GM12878 (cell line): ENCODE data around the gene MRGPRF. TPM values are rescaled to one million over a fixed set of nuclear protein-coding genes. Genes with fewer than 3 reads are reported as not detected.

Source experiments
- ATAC-seq: fragments of 200-7000 bp; cut with Tn5 transposase; 3 replicates; pipeline ENCODE4 v1.9.1; 2020; ENCODE audit warnings: mild to moderate bottlenecking, moderate library complexity
- BruUV-seq: library from RNA; stranded (reverse); fragments of 400-500 nt; replicated peaks from 2 replicates; lab custom pipeline; 2021; lab: Mats Ljungman, UMichigan
- CTCF ChIA-PET: fragments of 300-600 bp; sonication (Branson Sonifier 250); formaldehyde crosslinking; extraction: SDS; loops from one replicate; lab custom pipeline; 2021; ENCODE audit warnings: inconsistent platforms; lab: Yijun Ruan, JAX
- POLR2A ChIA-PET: fragments of 350-600 bp; formaldehyde crosslinking; extraction: SDS; loops from one replicate; lab custom pipeline; 2021; ENCODE audit warnings: inconsistent platforms; lab: Charles Lee
- RAD21 ChIA-PET: fragments of 300-600 bp; sonication (Branson Sonifier 250); formaldehyde crosslinking; loops from one replicate; lab custom pipeline; 2023; ENCODE audit warnings: antibody characterized with exemption; ENCODE audit not compliant: unreplicated experiment; lab: Charles Lee
- SMC1A ChIA-PET: fragments of 300-600 bp; sonication (Branson Sonifier 250); formaldehyde crosslinking; loops from one replicate; lab custom pipeline; 2023; ENCODE audit not compliant: unreplicated experiment, uncharacterized antibody; lab: Charles Lee
- DNase-seq: peaks from one replicate; pipeline ENCODE4 v3.0.0-alpha.2; 2011; ENCODE audit warnings: low read depth, low spot score
- FAIRE-seq: peaks from 3 replicates; lab custom pipeline; 2011; peaks lifted over from hg19 to GRCh38; lab: Jason Lieb, UNC
- H2AFZ ChIP-seq: 2 replicates; pipeline ENCODE4 v1.6.0; 2011; ENCODE audit warnings: low read depth, low read length, control low read depth; ENCODE audit not compliant: control insufficient read depth
- H3K27ac ChIP-seq: 2 replicates; pipeline ENCODE4 v1.5.1; 2011; ENCODE audit warnings: control low read depth; ENCODE audit not compliant: control insufficient read depth, insufficient read depth
- H3K27me3 ChIP-seq, 2 experiments: replicated peaks in 1 of 2; 2 replicates each; pipeline versions ENCODE4 v1.6.0 to v1.6.1; 2011; ENCODE audit warnings: low read length in 1 of 2; ENCODE audit not compliant: control insufficient read depth in 2 of 2, insufficient read depth in 2 of 2
- H3K36me3 ChIP-seq, 2 experiments: 2 replicates each; pipeline ENCODE4 v1.5.1; 2011; ENCODE audit warnings: low read length in 1 of 2; ENCODE audit not compliant: control insufficient read depth in 2 of 2, insufficient read depth in 2 of 2
- H3K4me1 ChIP-seq: 2 replicates; pipeline ENCODE4 v1.6.1; 2011; ENCODE audit warnings: mild to moderate bottlenecking, low read length, moderate library complexity, mixed read lengths; ENCODE audit not compliant: control insufficient read depth, insufficient read depth
- H3K4me2 ChIP-seq: 2 replicates; pipeline ENCODE4 v1.6.0; 2011; ENCODE audit warnings: control low read depth; ENCODE audit not compliant: control insufficient read depth, insufficient read depth
- H3K4me3 ChIP-seq: fragments of 200-600 bp; sonication (generic); 2 replicates; pipeline ENCODE4 v1.5.1; 2016
- H3K79me2 ChIP-seq: 2 replicates; pipeline ENCODE4 v1.6.0; 2011; ENCODE audit warnings: low read length; ENCODE audit not compliant: control insufficient read depth, insufficient read depth
- H3K9ac ChIP-seq: 2 replicates; pipeline ENCODE4 v1.8.0; 2011; ENCODE audit warnings: low read length, control low read depth, mixed read lengths; ENCODE audit not compliant: control insufficient read depth, insufficient read depth
- H3K9me3 ChIP-seq: replicated peaks from 3 replicates; pipeline ENCODE4 v1.5.1; 2011; ENCODE audit warnings: mild to moderate bottlenecking, low read length; ENCODE audit not compliant: control insufficient read depth, insufficient read depth
- H4K20me1 ChIP-seq: 2 replicates; pipeline ENCODE4 v1.6.0; 2011; ENCODE audit not compliant: control insufficient read depth, insufficient read depth
- FOXM1 ChIP-seq: IDR thresholded peaks from 2 replicates; pipeline ENCODE4 v1.6.1; 2012; ENCODE audit warnings: low read depth, mild to moderate bottlenecking, inconsistent platforms, low read length, moderate library complexity
- KLF5 ChIP-seq: fragments of 450-650 bp; IDR thresholded peaks from 2 replicates; pipeline ENCODE4 v1.6.1; 2014; ENCODE audit warnings: mild to moderate bottlenecking; ENCODE audit not compliant: partially characterized antibody
- WGBS: methylation state at CpG from one replicate; pipeline ENCODE4 v1.1.6; 2016; ENCODE audit warnings: low lambda C conversion rate; ENCODE audit not compliant: insufficient replicate concordance, insufficient coverage; ENCODE audit errors: missing lambda C conversion rate; 5-methylcytosine and 5-hydroxymethylcytosine counted together
- in situ Hi-C: fragments of 300-500 bp; cut with MboI; formaldehyde crosslinking; loops from 9 replicates; pipeline ENCODE4 v1.14.3; 2018; ENCODE audit warnings: mixed read lengths
- intact Hi-C: fragments of 100-400 bp; cut with micrococcal nuclease; formaldehyde crosslinking; loops from one replicate; pipeline ENCODE4 v1.14.2; 2022; ENCODE audit not compliant: unreplicated experiment
- polyA plus RNA-seq, 11 experiments: library from polyadenylated mRNA; depleted of rRNA in 4 of 11; unstranded in 6 of 11; stranded (reverse) in 5 of 11; fragments of >200 nt; fragmentation: Nextera tagmentation in 4 of 11; fragmentation: Illumina TruSeq in 1 of 11; extraction: Ambion mirVana in 4 of 11; extraction: Trizol in 1 of 11; gene quantifications; 1 replicate in 1 of 11; 2 replicates in 10 of 11; pipeline versions ENCODE4 v1.2.1 to v1.2.3, GENCODE V29; 2011 to 2016; ENCODE audit warnings: inconsistent platforms in 2 of 11, missing spikeins in 2 of 11, low read depth in 1 of 11
- total RNA-seq, 4 experiments: library from RNA; depleted of rRNA in 3 of 4; stranded (reverse); fragments of >200 nt in 3 of 4; fragmentation: Illumina TruSeq in 1 of 4; extraction: Trizol in 1 of 4; gene quantifications; 2 replicates each; pipeline versions ENCODE4 v1.2.1 to v1.2.3, GENCODE V29; 2013 to 2021
- TF ChIP-seq, protein P1 (sequence below): IDR thresholded peaks from 2 replicates; pipeline ENCODE4 v1.6.1; 2011; ENCODE audit warnings: borderline replicate concordance, low read depth, mild to moderate bottlenecking, moderate library complexity, low read length; ENCODE audit not compliant: insufficient read depth, poor library complexity, severe bottlenecking

The MRGPRF gene
- total and polyA plus RNA-seq, 10 of the 15 experiments (the other 5 are each of a cell fraction or from before 2014, with no cell fraction given): not detected

DNA sequence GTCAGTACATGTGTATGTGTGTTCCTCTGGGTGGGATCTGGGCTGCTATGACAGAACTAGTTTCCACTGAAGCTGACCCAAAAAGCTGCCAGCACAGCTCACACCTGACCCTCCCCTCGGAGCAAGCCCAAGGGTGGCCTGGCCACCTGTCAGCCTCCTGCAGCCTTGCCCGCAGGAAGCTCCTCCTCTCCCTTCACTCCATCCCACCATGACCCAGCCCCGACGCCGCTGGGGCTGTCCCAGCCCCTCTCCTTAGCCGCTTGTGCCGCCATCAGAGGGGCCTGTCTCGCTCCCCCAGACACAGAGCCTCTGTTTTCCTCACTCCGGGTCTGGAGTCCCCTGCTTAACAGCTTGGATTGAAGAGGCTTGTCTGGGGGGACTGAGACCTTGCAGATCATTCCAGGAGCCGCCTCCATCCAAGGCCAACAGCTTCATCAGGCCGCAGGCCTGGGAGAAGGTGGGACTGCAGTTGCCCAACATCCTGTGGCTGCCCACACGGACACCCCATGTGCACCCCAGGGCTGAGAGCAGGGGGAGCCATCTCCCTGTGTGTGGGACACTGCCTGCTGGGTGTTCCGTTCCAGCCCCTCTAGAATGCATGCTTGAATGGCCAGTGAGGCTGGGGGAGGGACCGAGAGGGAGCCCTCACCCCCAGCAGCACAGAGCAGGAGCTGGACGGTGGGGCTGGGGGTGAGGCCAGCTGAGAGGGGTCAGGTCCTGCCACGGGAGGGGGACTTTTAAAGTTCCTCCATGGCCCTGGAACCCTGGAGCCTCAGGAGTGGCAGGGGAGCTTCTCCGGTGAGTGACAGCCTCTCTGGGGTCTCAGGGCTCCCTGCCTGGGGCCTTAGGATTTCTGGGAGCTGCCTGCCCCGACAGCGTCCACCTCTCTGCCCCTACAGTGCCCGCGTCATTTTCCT, 696 bp downstream of the MRGPRF start:
- no peak overlapping the region for H3K9ac ChIP-seq
- H3K9me3 ChIP-seq: no peaks in the 10 kb centered on the region
- H3K36me3 ChIP-seq: no peaks in the 10 kb centered on the region
- no peak for FAIRE-seq
- no peak overlapping the region for H3K4me3 ChIP-seq
- TF ChIP-seq FOXM1 (no peak), KLF5 (no peak)
- TF ChIP-seq, protein P1, sequence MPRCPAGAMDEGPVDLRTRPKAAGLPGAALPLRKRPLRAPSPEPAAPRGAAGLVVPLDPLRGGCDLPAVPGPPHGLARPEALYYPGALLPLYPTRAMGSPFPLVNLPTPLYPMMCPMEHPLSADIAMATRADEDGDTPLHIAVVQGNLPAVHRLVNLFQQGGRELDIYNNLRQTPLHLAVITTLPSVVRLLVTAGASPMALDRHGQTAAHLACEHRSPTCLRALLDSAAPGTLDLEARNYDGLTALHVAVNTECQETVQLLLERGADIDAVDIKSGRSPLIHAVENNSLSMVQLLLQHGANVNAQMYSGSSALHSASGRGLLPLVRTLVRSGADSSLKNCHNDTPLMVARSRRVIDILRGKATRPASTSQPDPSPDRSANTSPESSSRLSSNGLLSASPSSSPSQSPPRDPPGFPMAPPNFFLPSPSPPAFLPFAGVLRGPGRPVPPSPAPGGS: no peak
- TF ChIP-seq, all 136 proteins: peak for 0
- Histone ChIP-seq H3K27me3 (peaks cover 4 to 5% of the 10 kb centered on the region in 2 experiments; a peak in 3 of 4 replicates), H3K27ac (no peak overlapping the region), H2AFZ (no peak overlapping the region), H3K4me2 (no peak overlapping the region), H3K4me1 (no peaks in the 10 kb centered on the region), H4K20me1 (no peaks in the 10 kb centered on the region), H3K79me2 (no peaks in the 10 kb centered on the region)
- SMC1A ChIA-PET: no interaction called here
- CTCF ChIA-PET: interaction anchor here (1.0 to 1.1 kb wide), 2 partner anchors 15 to 82 kb away, joined by 3 read pairs; no protein-coding TSS in a partner anchor
- 29% methylated on average over 21 of the region's 21 CpGs for WGBS
- BruUV-seq: no TSS peak
- no peak for DNase-seq
- RAD21 ChIA-PET: interaction anchor here (0.8 kb wide), 1 partner anchor 62 kb away, joined by 3 read pairs; no protein-coding TSS in a partner anchor
- POLR2A ChIA-PET: no interaction called here
- in situ Hi-C loops: no loop called here
- intact Hi-C loops: no loop called here
- peak; percentile 27; the same call in 1 of the 3 replicates for ATAC-seq
